ENCODE measurements around the gene SMARCAL1. TPM values are rescaled to one million over a fixed set of nuclear protein-coding genes. Genes with fewer than 3 reads are reported as not detected.

Gene SMARCAL1
- total RNA-seq, 1 experiment from 2014 or later, result 25.4 TPM

DNA sequence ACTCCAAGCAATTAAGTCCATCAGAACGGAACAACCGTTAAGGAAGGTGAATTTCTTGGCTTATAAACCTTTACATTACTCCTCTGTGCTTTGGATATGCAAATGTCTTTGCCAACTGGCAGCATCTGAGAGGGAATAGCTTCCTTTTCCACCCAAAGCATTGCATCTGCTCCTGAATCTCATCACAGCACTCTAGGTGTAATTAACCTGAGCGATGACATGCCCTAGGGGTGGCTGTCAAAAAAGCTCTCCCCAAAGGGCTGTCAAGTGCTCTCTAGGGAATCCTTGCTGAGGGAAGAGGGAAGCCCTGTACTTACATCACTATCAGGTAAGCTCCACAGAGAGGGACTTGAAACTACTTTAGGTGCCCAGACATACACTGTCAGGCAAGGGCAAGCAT, 5.5 kb upstream of the SMARCAL1 start:
- Mint-ChIP-seq H3K9me3 (ENCODE audit: low read depth, unreplicated experiment) (no peaks in the 10 kb centered on the region), H3K4me1 (ENCODE audit: low read depth, unreplicated experiment) (no peaks in the 10 kb centered on the region), H3K36me3 (ENCODE audit: insufficient read depth, unreplicated experiment) (no peaks in the 10 kb centered on the region), H3K27ac (ENCODE audit: unreplicated experiment) (no peak overlapping the region), H3K4me3 (ENCODE audit: low read depth, unreplicated experiment) (no peak overlapping the region), H3K27me3 (ENCODE audit: unreplicated experiment) (peaks cover 44% of the 10 kb centered on the region)
- TF ChIP-seq, protein P1, sequence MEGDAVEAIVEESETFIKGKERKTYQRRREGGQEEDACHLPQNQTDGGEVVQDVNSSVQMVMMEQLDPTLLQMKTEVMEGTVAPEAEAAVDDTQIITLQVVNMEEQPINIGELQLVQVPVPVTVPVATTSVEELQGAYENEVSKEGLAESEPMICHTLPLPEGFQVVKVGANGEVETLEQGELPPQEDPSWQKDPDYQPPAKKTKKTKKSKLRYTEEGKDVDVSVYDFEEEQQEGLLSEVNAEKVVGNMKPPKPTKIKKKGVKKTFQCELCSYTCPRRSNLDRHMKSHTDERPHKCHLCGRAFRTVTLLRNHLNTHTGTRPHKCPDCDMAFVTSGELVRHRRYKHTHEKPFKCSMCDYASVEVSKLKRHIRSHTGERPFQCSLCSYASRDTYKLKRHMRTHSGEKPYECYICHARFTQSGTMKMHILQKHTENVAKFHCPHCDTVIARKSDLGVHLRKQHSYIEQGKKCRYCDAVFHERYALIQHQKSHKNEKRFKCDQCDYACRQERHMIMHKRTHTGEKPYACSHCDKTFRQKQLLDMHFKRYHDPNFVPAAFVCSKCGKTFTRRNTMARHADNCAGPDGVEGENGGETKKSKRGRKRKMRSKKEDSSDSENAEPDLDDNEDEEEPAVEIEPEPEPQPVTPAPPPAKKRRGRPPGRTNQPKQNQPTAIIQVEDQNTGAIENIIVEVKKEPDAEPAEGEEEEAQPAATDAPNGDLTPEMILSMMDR (IDR thresholded peaks at IDR 0.05; ENCODE audit: unreplicated experiment), result no peak
- no TSS peak for BruUV-seq (replicated peaks)
- intact Hi-C loops (cut with micrococcal nuclease; ENCODE audit: unreplicated experiment), result no loop called here
- no peak for DNase-seq
- CTCF ChIA-PET, result no interaction called here

DNA sequence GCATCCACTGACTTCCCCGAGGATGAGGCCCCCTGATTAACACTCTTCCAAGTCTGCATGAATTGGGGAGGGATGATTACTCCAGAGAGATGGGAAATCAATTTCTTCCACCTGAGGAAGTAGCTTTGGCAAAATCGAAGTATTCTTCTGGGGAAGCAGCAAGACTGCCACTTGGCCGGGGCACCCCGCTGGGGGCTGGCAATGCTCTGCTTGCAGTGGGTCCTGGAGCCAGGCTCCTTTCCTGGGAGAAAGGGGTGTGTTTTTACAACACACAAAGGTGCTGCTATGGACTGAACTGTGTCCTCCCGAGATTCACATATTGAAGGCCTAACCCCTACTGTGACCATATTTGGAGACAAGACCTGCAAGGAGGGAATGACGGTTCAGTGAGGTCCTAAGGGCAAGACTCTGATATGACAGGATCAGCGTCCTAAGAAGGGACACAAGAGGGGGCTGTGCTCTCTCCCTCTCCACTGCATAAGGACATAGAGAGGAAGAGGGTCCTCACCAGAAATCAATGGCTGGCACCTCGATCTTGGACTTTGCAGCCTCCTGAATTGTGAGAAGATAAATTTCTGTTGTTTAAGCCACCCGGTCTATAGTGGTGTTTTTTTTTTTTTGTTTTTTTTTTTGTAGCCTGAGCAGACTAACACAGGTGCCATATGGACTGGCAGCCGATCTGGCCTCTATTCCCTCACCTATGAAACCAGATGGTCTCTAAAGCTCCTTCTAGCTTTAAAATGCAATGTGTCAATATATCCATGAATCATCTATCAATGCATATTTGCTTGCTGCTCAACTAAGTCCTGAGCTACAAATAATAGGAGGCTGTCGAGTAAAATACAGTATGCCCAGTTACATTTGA, 3.6 kb upstream of the SMARCAL1 start:
- no TSS peak for BruUV-seq (replicated peaks)
- no peak overlapping the region for H3K4me3 Mint-ChIP-seq (ENCODE audit: low read depth, unreplicated experiment)
- TF ChIP-seq, protein P1 (IDR thresholded peaks at IDR 0.05; ENCODE audit: unreplicated experiment), result no peak
- no peak for DNase-seq
- peaks cover 15% of the 10 kb centered on the region for H3K36me3 Mint-ChIP-seq (ENCODE audit: insufficient read depth, unreplicated experiment)
- no peak overlapping the region for H3K27ac Mint-ChIP-seq (ENCODE audit: unreplicated experiment)
- intact Hi-C loops (cut with micrococcal nuclease; ENCODE audit: unreplicated experiment), result no loop called here
- CTCF ChIA-PET, result no interaction called here
- H3K4me1 Mint-ChIP-seq (ENCODE audit: low read depth, unreplicated experiment), result peaks cover 5% of the 10 kb centered on the region
- peaks cover 44% of the 10 kb centered on the region for H3K27me3 Mint-ChIP-seq (ENCODE audit: unreplicated experiment)
- H3K9me3 Mint-ChIP-seq (ENCODE audit: low read depth, unreplicated experiment), result no peaks in the 10 kb centered on the region

DNA sequence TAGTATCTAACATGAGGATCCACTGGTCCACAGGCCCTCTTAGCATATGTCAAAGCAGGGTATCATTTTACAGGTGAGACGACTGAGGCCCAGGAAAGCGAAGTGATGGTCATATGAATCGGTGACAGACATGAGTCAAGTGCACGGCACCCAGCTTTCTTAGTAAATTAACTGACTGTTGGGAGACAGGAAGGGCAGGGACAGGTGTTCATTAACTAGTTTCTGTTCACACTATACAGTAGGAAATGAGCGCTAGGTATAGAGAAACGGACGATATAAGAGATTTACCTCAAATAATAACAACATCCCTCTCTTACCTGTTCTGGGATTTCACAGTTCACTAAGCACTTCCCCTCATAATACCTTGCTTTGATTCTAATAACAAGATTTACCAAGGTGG, 1.7 kb upstream of the SMARCAL1 start:
- intact Hi-C loops (cut with micrococcal nuclease; ENCODE audit: unreplicated experiment), result no loop called here
- no peak for DNase-seq

DNA sequence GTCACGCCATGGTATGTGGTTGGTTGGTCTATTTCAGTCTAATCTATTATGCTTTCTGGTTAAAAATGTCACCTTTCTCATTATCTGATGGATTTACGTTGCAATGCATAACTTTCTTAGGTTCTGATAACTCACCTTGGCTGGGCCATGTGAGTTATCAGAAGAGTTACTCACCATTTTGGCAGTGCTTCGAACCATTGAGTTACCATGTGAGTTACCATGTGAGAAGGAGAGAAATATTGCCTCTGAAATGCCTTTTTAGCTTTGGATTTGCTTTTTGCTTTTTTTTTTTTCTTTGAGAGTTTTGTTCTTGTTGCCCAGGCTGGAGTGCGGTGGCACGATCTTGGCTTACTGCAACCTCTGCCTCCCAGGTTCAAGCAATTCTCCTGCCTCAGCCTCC, 1.6 kb downstream of the SMARCAL1 start:
- H3K4me3 Mint-ChIP-seq (ENCODE audit: low read depth, unreplicated experiment), result peak overlapping the region; percentile 94
- peaks cover 17% of the 10 kb centered on the region for H3K36me3 Mint-ChIP-seq (ENCODE audit: insufficient read depth, unreplicated experiment)

More for the DNA sequence above, 1.7 kb upstream of the SMARCAL1 start:
- BruUV-seq (replicated peaks), result no TSS peak
- H3K27me3 Mint-ChIP-seq (ENCODE audit: unreplicated experiment), result peaks cover 37% of the 10 kb centered on the region
- H3K9me3 Mint-ChIP-seq (ENCODE audit: low read depth, unreplicated experiment), result no peaks in the 10 kb centered on the region
- no peak overlapping the region for H3K27ac Mint-ChIP-seq (ENCODE audit: unreplicated experiment)
- TF ChIP-seq, protein P1 (IDR thresholded peaks at IDR 0.05; ENCODE audit: unreplicated experiment), result no peak
- H3K4me3 Mint-ChIP-seq (ENCODE audit: low read depth, unreplicated experiment), result no peak overlapping the region
- peaks cover 8% of the 10 kb centered on the region for H3K4me1 Mint-ChIP-seq (ENCODE audit: low read depth, unreplicated experiment)
- H3K36me3 Mint-ChIP-seq (ENCODE audit: insufficient read depth, unreplicated experiment), result peaks cover 17% of the 10 kb centered on the region
- CTCF ChIA-PET, result no interaction called here

More for the DNA sequence above, 1.6 kb downstream of the SMARCAL1 start:
- TF ChIP-seq, protein P1 (IDR thresholded peaks at IDR 0.05; ENCODE audit: unreplicated experiment), result no peak
- Mint-ChIP-seq H3K27ac (ENCODE audit: unreplicated experiment) (no peak overlapping the region), H3K9me3 (ENCODE audit: low read depth, unreplicated experiment) (no peaks in the 10 kb centered on the region), H3K27me3 (ENCODE audit: unreplicated experiment) (peaks cover 4% of the 10 kb centered on the region), H3K4me1 (ENCODE audit: low read depth, unreplicated experiment) (peaks cover 8% of the 10 kb centered on the region)
- no TSS peak for BruUV-seq (replicated peaks)
- intact Hi-C loops (cut with micrococcal nuclease; ENCODE audit: unreplicated experiment), result no loop called here
- CTCF ChIA-PET, result no interaction called here
- no peak for DNase-seq

Data from Calu3 (cell line).